Measurements from ENCODE around the gene OR52K2.
"Not testable (repeated sequence)": the region's sequence is repeated elsewhere in the genome, so short reads cannot be mapped to it uniquely, and the experiment has no call there.

The OR52K2 gene

DNA sequence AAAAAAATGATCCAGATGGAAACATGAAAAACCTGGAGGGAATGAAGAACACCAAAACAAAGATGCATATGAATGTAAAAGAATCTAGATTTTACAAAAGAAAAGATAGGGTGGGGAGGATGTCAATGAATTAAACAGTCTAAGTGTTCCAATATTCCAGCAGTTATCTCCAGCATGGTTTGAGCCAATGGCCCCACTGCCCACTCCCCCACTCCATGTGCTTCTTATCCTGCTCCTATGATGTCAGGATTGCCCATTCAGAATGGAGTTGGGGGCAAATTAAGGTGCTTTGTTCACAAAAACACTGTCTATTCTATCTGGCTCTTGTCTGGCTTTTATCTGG is 32.1 kb downstream of the OR52K2 start:
- DNase-seq: no peak

DNA sequence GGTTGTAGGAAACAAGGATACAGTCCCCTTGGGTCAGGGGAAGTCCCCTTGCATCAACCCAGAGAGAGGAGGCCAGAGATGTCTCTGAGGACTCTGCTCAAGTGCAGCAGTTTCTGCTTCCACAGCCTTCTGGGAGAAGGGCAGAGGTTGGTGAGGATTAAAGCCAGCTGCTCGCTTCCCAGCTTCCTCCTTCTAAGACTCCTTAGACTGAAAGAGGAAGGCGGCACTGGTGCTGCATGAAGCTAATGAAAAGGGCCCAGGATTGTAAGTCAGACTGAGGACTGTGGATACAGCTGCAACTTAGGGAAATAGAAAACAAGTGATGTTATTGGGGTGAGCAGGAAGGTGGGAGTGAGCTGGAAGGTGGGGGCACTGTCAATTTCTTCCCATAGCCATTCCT is 33.4 kb downstream of the OR52K2 start, which contains the start of gene OR52K1:
Gene OR52K1 (plus strand): TSS at position 202 of the 400 bp plus-strand sequence. CDS start 6,255 bp downstream, outside the sequence.
- no peak for DNase-seq

DNA sequence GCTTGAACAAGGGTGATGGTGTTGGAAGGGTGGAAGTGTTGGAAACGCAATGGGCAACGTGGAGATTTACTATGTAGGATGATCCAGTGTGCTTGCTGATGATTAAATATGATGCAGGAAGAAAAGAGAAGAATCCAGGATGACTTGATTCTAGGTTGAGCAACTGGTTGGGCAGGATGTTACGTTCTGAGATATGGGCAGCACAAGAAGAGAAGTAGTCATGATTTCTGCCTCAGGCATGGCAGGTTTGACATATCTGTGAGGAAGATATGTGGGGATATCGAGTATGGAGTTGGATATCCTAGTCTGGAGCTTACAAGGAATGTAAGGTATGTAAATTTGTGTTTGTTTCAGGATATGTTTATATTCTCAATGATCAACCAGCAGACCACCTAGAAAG is 35.2 kb downstream of the OR52K2 start:
- no peak for DNase-seq

GRCh38 chr11:4491405-4491804 is 42.3 kb downstream of the OR52K2 start:
- DNase-seq: not testable (repeated sequence)

DNA sequence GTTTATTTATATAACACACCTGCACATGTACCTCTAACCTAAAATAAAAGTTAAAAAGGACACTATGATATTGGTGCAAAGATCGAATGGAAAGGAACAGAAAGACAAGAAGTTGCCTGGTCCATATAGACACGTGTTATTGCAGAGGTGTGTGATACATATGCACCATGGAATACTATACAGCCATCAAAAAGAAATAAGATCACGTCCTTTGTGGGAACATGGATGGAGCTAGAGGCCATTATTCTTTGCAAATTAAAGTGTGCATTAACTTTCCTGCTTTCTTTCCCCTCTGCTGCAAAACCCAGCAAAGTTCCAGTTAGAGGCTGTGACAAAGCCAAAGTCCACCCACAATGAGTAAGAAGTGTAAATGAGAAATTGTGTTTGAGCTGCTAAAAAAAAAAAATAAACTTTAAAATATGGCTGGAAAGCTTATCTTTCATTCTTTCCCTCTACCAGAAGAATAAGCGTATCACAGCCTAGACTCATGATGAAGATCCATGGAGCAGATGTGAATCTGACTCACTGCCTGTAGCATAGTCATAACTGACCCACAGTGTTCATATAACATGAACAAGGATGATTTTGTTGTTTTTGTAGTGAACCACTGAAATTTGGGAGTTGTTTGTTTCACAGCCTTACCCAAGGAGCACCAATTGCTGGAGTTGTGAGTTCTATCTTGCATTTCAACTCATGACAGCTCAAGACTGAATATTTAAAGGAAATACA is 42.9 kb downstream of the OR52K2 start:
- DNase-seq: no peak

DNA sequence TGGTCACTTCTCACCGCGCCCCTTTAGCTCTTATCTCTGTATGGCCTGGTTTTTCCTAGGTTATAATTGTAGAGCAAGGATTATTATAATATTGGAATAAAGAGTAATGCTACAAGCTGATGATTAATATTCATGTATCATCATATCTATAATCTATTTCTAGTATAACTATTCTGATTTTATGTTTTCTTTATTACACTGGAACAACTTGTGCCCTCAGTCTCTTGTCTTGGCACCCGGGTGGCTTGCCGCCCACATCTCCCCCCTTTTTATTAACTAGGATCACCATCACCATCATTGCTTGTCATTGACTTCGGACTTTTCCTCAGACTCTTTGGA is 44.4 kb downstream of the OR52K2 start:
- DNase-seq: no peak

- no peak for DNase-seq
Measured at GRCh38 chr11:4495487-4495886, 46.4 kb downstream of the OR52K2 start.

- no peak for DNase-seq
Measured at GRCh38 chr11:4495986-4496385, 46.9 kb downstream of the OR52K2 start.

DNA sequence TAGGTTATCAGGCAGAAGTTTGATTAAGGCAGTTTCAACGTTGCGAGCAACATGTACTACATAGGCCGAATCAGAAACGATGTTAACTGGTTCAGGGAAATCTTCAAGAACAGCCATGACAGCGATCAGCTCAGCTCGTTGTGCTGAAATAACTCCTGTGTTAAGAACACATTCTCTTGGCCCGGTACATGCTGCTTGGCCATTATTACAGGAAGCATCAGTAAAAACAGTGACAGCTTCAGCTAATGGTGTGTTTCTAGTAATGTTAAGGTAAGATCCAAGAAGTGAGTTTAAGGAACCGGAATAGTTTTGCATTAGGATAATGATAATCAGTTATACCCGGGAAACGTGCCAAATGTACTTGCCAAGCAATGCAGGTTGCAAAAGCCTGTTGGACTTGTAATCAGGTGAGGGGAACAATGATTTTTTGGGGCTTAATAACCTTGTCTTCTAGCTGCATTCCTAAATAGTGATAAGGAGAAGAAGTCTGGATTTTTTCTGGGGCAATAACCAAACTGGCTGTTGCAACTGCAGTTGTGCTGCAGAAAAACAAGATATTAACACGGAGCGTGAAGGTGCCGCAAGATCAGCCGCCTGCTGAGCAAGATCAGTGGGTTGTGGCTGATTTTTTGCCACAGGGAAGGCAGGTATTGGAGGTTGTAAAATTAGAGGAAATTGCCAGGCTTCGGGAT is 47.6 kb downstream of the OR52K2 start:
- no peak for DNase-seq
